OCI-LY1 (cell line): ENCODE measurements around the gene PTPN12.

Experiments used
- CTCF ChIP-seq: fragments of 200-600 bp; sonication (generic), shearing (Covaris generic); IDR thresholded peaks from 2 replicates; pipeline ENCODE4 v1.5.1; 2017; ENCODE audit warnings: mild to moderate bottlenecking, antibody characterized with exemption, low read length, moderate library complexity, mixed read lengths
- EZH2 ChIP-seq: fragments of 200-600 bp; sonication (generic), shearing (Covaris generic); IDR thresholded peaks from 2 replicates; pipeline ENCODE4 v1.8.0; 2017; ENCODE audit warnings: borderline replicate concordance, mixed run types, mild to moderate bottlenecking, antibody characterized with exemption, low read length, moderate library complexity, mixed read lengths

GRCh38 chr7:77619314-77619713 is 82.2 kb downstream of the PTPN12 start:
- TF ChIP-seq CTCF (no peak), EZH2 (no peak)
